Mesenteric fat pad (tissue), 1 donor: ENCODE results near the gene MT3. TPM values are rescaled to one million over a fixed set of nuclear protein-coding genes. Genes with fewer than 3 reads are reported as not detected.
"Not testable (repeated sequence)": the region's sequence is repeated elsewhere in the genome, so short reads cannot be mapped to it uniquely, and the experiment has no call there.

Experiments used
- DNase-seq: peaks from one replicate; pipeline ENCODE4 v3.0.0-alpha.2; 2020; ENCODE audit warnings: low spot score
- total RNA-seq: library from RNA; stranded (reverse); fragmentation: NEBNext Ultra II Directional; extraction: Animal tissue kit (Norgen Biotek cat#: 25700); gene quantifications from one replicate; pipeline ENCODE4 v1.2.1, GENCODE V29; 2021
- donor health status: DM: yes; HTN: yes; CAD: no.

The MT3 gene
- total RNA-seq, 1 donor from 2014 or later: not detected

DNA sequence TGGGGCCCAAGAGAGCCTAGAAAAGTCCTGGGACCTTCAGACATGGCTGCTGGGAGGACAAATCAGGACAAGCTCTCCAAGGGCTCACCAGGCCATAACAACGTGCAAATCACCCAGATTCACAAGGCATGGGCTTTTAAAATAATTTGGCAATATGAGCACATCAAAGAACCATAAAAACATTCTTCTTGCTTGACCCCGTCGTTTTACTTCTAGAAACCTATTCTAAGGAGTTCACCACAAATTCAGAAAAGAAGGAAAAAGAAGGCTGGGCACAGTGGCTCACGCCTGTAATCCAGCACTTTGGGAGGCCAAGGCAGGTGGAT, 12.1 kb upstream of the MT3 start:
- DNase-seq: peak; percentile 39

DNA sequence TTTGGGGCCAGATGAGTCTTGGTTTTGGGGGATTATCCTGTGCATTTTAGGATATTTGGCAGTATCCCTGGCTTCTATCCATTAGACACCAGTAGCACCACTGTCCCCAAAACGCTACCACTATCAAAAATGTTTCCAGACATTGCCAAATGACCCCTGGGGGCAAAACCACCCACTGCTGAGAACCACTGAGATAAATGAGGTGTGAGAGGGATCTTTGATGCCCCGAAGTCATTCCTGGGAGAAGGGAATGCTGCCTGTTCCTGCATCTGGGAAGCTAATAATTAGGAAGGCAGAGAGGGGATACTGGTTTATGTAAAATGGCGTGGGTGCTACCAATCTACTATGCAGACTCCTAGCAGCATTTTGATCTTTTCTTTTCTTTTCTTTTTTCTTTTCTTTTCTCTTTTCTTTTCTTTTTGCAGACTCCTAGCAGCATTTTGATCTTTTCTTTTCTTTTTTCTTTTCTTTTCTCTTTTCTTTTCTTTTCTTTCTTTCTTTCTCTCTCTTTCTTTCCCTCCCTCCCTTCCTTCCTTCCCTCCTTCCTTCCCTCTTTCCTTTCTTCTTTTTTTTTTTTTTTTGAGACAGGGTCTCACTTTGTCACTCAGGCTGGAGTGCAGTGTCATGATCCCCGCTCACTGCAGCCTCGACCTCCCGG, 8.8 kb upstream of the MT3 start:
- peak; percentile 3 for DNase-seq

DNA sequence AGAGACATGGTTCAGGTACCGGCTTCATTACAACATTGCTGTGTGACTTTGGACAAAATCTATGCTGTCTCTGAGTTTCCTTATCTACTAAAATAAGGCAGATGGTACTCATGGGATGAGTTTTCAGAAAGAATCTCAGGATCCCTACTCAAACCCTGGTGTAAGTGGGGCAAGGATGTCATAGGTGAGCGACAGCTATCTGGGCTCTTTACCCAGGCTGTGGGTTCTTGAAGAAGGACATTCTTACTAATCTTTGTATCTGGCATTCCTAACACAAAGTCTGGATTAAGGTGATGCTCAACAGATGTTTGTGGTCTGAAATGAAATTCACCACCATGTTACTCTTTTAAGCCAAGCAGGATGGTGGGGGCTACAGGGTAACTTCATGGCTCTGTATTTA, 6.4 kb upstream of the MT3 start:
- DNase-seq: not testable (repeated sequence)

DNA sequence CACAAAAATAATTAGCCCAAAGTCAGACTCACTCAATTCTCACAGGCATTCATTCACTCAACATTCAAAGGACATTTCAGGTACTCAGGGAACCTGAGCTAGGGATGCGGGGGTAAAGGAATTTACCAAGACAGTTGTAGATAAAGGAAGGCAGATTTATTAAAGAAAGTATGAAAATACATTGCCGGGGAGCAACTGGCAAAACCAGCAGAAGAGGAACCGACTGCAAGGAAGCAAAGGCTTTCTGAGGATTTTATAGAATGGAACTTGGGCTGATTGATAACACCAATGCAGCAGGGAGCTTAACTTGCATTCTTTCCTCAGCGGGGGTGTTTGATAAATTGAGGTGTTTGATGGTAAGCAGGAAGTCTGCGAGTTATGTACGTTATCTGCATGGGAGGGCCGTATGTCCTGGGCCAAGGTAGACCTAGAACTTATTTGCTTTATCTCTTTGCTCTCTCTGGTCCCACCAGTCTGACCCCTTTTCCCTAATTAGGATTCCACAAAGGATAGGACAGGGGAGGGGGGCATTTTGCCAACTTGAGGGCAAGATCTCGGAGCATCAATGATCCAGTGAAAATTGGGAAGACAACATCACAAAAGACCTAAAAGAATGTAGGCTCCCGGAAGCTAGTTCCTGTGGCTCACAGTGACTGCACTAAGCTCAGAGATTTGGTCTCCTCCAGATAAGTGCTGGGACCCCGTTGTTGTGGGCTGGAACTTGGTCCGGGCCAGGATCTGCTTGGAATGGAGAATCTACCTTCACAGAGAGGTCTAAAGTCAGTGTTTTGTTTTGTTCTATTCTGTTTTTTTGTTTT, 5.8 kb upstream of the MT3 start:
- peak; percentile 47 for DNase-seq

DNA sequence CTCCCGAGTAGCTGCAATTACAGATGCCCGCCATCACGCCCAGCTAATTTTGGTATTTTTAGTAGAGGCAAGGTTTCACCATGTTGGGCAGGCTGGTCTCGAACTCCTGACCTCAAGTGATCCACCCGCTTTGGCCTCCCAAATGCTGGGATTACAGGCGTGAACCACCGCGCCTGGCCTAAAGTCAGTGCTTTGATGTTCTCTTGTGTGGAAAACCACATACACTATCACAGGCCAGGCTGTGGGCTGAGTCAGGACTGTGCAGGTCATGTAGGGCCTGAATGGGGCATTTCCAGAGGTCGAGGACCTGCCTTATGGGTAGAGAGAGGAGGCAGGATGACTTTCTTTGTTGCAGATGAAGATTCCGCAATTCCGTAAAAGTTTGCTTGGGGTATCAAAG, 5.1 kb upstream of the MT3 start:
- peak; percentile 65 for DNase-seq

DNA sequence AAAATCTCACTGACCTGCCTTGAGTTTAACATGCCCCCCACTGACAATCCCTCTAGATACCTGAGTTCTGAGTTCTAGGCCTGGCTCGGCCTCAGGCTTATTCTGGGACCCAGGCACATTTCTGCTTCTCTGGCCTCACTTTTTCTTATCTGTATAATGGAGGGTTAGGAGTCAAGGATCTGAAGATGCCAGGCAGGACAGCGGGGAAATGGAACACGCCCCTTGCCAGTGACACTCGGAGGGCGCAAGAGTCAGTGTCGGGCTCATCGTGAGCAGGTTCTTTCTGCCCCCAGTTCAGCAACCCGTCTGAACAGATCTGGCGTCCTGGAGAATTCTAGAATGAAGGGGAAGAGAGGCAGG, 567 bp upstream of the MT3 start:
- DNase-seq: peak; percentile 65

DNA sequence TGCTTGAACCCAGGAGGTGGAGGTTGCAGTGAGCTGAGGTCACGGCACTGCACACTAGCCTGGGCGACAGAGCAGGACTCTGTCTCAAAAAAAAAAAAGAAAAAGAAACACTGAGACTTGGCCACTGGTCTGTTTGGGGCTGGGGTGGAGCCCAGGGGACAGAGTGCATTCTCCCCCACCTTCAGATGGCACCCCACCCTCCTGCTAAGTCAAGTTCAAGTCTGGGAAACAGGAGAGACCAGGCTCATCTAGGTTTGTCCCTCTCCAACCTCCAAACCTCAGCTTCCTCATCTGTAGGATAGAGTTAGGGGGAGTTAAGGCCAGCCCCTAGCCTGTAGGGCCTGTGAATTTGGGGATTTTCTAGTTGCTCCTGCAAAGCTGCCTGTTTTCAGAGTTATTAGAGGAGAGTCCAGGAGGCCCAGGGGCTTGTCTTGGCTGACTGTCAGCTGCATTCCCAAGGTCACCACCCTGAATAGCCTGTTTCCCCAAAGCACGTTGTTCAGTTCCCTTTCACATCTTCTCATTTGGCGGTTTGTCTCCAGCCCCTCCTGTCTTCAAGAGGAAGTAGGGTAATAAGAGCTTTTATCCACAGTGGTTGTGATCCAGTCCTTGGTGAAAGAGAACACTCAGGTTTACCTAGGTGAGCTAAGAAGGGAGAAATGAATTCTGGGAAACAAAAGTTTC, 2.2 kb downstream of the MT3 start:
- DNase-seq: no peak

DNA sequence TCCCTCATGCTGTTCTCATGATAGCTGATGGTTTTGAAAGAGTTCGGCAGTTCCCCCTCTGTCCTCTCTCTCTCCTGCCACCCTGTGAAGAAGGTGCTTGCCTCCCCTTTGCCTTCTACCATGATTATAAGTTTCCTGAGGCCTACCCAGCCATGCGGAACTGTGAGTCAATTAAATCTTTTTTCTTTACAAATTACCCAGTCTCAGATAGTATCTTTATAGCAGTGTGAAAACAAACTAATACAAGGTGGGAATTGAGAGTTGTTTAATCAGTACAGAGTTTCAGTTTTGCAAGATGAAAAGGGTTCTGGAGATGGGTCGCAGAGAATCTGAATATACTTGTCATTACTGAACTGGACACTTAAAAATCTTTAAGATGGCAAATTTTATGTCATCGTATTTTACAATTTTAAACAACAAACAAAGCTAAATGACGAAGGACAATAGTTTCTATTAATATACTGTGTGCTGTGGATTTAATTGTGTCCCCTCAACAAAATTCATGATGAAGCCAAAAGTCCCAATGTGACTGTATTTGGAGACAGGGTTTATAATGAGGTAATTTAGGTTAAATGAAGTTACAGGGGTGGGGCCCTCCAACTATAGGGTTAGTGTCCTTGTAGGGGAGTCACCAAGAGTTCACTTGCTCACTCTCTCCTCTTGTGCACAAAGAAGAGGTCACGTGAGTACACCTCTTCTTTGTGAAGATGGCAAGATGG, 4.4 kb downstream of the MT3 start:
- no peak for DNase-seq

DNA sequence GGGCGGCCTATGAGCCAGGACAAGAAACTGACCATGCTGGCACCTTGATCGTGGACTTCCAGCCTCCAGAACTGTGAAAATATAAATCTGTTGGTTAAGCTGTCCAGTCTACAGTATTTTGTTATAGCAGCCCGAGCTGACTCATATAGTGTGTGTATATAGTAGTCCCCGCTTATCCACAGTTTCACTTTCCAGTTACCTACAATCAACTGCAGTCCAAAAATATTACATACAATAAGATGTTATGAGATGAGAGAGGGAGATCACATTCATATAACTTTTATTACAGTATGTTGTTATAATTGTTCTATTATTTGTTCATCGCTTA, 4.9 kb downstream of the MT3 start:
- peak; percentile 12 for DNase-seq

DNA sequence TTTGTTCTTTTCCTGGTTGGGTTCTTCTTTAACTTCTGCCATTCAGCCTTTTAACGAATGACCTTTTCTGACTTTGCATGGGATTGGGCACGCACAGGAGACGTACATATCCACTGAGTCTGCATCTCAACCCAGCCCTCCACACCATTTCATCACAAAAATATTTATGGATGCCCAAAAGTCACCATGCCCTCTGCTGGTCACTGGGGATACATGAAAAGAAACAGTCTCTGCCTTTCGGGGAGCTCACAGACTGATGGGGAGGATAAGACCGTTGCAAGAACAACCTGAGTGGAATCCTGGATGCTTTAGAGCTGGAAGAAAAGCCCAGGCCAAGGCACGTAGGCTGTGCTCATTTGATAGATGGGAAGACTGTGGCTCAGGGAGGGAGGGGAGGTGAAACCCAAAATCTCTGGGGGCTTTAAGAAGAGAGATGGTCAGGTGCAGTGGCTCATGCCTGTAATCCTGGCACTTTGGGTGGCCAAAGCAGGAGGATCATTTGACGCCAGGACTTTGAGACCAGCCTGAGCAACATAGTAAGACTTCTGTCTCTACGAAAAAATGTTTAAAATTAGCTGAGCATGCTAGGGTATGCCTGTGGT, 11.2 kb downstream of the MT3 start:
- DNase-seq: peak; percentile 47

DNA sequence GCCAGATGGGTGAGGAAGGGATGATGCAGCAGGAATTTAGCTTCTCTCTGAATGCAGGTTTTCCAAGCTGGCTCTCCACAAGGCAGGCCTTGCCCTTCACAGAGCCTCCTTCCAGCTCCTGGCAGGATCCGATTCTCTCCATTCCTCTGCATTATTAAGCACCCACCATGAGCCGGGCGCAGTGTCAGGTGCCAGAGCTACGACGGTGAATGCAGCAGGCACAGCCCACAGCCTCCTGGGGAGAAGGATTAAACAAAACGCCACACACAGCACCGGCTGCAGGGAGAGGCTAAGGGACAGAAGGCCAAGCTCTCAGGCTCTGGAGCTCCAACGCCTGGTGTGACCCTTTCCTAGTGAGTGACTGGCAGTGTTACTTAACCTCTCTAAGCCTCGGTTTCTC, 12.0 kb downstream of the MT3 start:
- peak; percentile 84 for DNase-seq

DNA sequence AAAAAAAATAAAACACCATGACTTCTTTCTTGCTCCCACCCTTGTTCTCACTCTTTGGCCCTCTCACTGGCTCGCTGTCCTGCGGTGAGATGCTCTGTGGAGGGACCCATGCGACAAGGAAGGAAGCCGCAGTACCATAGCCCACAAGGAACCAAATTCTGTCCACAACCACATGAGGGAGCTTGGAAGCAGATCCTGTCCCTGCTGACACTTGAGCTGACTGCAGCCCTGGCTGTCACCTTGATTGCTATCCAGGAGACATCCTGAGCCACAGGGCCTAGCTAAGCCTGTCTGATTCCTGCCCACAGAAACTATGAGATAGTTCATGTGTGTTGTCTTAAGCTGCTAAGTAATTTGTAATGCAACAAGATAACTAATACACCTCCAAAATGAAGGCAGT, 14.3 kb downstream of the MT3 start:
- DNase-seq: peak; percentile 72

DNA sequence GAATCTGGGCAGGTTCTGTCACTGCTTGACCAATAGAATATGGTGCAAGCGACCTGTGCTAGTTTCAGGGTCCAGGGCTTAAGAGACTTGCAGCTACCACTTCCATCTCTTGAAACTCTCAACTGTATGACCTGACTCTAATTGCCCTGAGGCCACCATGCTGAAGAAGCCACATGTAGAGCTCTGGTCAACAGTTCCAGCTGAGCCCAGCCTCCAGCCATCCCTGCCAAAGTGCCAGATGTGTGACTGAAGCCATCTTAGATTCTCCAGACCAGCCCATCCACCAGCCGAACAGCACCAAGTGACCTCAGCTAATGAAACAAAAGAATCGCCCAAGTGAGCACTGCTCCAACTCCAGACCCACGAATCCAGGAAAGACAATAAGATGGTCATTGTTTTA, 15.6 kb downstream of the MT3 start:
- no peak for DNase-seq

DNA sequence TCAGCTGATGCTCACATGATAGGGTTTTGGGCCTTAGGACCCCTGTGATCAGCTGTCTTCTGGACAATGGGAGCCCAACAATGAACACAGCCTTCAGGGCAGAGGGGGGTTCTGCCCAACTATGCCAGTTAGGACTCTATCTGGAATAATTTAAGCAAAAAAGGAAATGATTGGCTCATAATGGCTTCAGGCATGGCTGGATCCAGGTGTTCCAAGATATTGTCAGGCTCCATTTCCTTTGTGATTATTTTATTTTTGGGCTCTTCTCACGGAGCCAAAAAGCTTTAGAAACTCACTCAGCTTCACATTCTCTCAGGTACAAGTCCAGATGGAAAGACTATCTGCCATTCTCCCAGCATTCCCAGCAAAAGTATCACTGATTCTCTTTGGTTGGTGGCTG, 16.1 kb downstream of the MT3 start:
- DNase-seq: no peak

DNA sequence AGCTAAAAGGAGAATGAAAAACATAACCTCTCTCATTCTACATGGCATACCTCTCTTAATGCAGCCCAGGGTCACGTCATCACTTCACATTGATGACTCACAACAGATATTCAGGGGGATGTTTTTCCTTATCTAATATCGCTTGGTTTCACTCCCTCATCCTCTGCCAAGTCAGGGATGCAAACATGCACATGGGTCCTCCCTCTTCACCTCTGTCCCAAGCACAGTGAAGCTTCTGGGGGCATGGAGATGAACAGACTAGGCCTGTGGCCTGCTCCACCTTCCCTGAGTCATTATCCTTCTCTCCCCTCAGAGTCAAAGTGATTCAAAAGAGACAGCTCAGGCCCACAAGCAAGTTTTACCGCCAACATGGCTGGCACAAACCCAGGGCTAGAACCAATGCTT, 16.7 kb downstream of the MT3 start:
- DNase-seq: peak; percentile 88

DNA sequence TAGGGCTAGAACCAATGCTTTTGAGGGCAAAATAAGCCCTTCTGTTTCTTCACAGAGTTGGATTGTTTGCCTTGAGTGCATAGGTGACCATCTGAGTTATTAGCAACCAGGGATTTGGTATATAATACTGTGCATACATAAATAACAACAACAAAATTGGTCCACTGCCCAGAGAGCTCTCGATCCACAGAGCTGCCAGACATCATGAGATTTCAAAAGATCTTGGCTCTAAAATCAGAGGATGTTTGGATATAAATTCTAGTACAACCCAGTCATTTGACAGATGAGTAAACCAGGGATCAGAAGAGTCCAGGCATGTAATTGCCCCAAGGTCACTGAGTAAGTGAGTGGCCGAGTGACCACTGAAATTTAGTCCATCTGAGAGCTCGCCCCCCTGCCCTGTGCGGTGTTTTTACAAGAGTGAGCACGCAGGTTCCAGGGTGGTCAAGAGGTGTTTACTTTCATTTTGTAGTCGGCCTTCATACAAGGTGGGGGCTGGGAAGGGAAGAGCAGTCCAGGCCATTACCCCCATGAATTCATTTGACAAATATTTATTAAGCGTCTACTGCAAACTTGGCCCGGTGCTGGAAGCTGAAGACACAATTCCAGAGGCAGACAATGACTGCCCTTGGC, 17.3 kb downstream of the MT3 start:
- peak; percentile 82 for DNase-seq

DNA sequence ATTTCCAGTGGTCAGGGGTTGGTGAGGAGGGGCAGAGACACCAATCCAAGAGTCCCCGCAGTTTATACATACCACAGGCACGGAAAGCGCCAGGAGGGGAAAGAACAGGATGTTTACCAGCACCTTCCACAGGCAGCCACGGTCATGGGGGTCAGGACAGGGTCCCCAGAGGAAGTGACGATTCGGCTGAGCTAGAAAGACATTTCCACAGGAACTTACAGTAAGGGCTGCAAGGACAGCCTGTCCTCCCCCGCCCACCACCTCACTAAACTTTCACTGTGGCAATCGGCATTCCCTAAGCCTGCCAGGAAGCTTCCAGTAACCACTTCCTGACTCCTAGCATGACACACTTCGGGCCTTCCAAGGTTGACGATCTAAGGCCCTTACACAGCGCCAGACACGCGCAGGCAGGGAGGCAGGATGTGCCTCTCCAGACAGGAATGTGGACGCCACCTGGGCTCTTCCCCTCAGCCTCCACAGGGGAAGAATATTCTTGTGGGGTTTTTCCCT, 17.8 kb downstream of the MT3 start:
- peak; percentile 94 for DNase-seq

DNA sequence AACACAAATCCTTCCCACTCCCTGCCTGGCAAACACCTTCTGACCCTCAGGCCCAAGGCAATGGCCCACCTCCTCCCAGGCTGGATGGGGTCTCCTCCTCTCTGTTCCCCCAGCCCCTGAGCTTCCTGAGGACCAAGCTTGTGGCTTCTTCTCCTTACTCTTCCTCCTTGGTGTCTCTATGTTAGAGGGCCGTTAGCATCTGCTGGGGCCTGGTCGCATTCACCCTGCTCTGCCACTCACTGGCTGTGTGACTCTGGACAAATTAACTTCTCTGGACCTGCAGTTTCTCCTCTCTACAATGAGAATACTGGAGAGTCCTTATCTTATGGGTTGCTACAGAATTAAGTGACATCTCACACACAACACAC, 18.3 kb downstream of the MT3 start:
- DNase-seq: no peak

DNA sequence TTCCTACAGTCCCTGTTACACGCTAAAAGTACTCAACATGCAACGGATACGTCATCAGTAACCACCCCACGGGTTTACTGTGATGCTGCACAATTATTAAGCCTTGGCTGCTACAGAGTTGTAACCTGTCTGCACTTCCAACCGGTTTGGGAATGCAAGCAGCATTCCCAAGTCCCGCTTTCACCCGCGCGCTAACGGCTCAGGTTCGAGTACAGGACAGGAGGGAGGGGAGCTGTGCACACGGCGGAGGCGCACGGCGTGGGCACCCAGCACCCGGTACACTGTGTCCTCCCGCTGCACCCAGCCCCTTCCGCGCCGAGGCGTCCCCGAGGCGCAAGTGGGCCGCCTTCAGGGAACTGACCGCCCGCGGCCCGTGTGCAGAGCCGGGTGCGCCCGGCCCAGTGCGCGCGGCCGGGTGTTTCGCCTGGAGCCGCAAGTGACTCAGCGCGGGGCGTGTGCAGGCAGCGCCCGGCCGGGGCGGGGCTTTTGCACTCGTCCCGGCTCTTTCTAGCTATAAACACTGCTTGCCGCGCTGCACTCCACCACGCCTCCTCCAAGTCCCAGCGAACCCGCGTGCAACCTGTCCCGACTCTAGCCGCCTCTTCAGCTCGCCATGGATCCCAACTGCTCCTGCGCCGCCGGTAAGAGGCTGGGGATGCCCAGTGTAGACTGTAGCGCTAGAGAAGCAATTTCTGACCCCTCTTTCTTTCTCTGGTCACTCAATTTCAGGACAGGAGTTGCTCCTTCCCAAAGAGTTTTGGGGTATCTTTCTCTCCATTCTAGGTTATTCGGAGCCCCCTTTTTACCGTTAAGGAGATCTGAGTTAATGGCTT, 18.9 kb downstream of the MT3 start, which contains the start of gene MT2A:
Gene MT2A (plus strand): TSS at position 542 of the 833 bp plus-strand sequence. CDS start 72 bp downstream, at position 614.
- peak; percentile 99 for DNase-seq
